Activated B cell treated with CpG ODN at 0.5 μM for 24 hours (primary cell): ENCODE data around the gene FAM83D. TPM values are rescaled to one million over a fixed set of nuclear protein-coding genes. Genes with fewer than 3 reads are reported as not detected.

ENCODE experiments used
- ATAC-seq: fragments of 200-7000 bp; cut with Tn5 transposase; one replicate; pipeline ENCODE4 v1.10.0; 2021; ENCODE audit warnings: low read depth, mild to moderate bottlenecking, moderate library complexity
- CTCF ChIA-PET: fragments of 350-600 bp; sonication (Branson Sonifier 250); formaldehyde crosslinking; loops from one replicate; lab custom pipeline; 2021; ENCODE audit warnings: antibody characterized with exemption; lab: Charles Lee
- POLR2A ChIA-PET: fragments of 350-600 bp; sonication (Branson Sonifier 250); formaldehyde crosslinking; loops from one replicate; lab custom pipeline; 2021; ENCODE audit warnings: antibody characterized with exemption; lab: Charles Lee
- DNase-seq: peaks from one replicate; pipeline ENCODE4 v3.0.0; 2022
- H3K27ac Mint-ChIP-seq: one replicate; pipeline ENCODE4 v1.8.0; 2020; ENCODE audit warnings: mixed read lengths
- H3K27me3 Mint-ChIP-seq: one replicate; pipeline ENCODE4 v1.8.0; 2021; ENCODE audit warnings: mixed read lengths
- H3K36me3 Mint-ChIP-seq: one replicate; pipeline ENCODE4 v1.8.0; 2021; ENCODE audit warnings: low read depth, mixed read lengths
- H3K4me1 Mint-ChIP-seq: one replicate; pipeline ENCODE4 v1.8.0; 2021; ENCODE audit warnings: mixed read lengths
- H3K4me3 Mint-ChIP-seq: one replicate; pipeline ENCODE4 v1.8.0; 2020; ENCODE audit warnings: mild to moderate bottlenecking, mixed read lengths
- H3K9me3 Mint-ChIP-seq: one replicate; pipeline ENCODE4 v1.8.0; 2020; ENCODE audit warnings: mixed read lengths
- CTCF ChIP-seq: fragments of 200-600 bp; IDR thresholded peaks from one replicate; pipeline ENCODE4 v1.8.0; 2022; ENCODE audit warnings: antibody characterized with exemption, mild to moderate bottlenecking
- intact Hi-C: fragments of 100-400 bp; cut with micrococcal nuclease; formaldehyde crosslinking; loops from one replicate; pipeline ENCODE4 v1.15.1; 2024
- total RNA-seq: library from RNA; stranded (reverse); gene quantifications from 2 replicates; pipeline ENCODE4 v1.2.3, GENCODE V29; 2022

The FAM83D gene
- total RNA-seq, 1 donor from 2014 or later, result 1.2 TPM

GRCh38 chr20:38965264-38965663, 39.0 kb downstream of the FAM83D start:
- ChIA-PET POLR2A (no interaction called here), CTCF (no interaction called here)
- no peak for DNase-seq
- Mint-ChIP-seq H3K36me3 (peaks cover 32% of the 10 kb centered on the region), H3K4me3 (no peak overlapping the region), H3K27me3 (no peaks in the 10 kb centered on the region), H3K27ac (no peak overlapping the region), H3K4me1 (peaks cover 19% of the 10 kb centered on the region), H3K9me3 (no peaks in the 10 kb centered on the region)
- intact Hi-C loops, result loop anchor here (10.0 kb wide), 1 partner anchor 520 kb away; no protein-coding TSS in a partner anchor
- no peak for TF ChIP-seq CTCF
- ATAC-seq, result no peak

GRCh38 chr20:38968090-38968489, 41.9 kb downstream of the FAM83D start:
- ATAC-seq, result no peak
- ChIA-PET CTCF (no interaction called here), POLR2A (no interaction called here)
- Mint-ChIP-seq H3K27ac (no peak overlapping the region), H3K9me3 (no peaks in the 10 kb centered on the region), H3K4me1 (peaks cover 3% of the 10 kb centered on the region), H3K4me3 (no peak overlapping the region), H3K36me3 (peaks cover 51% of the 10 kb centered on the region), H3K27me3 (no peaks in the 10 kb centered on the region)
- DNase-seq, result no peak
- no peak for TF ChIP-seq CTCF
- intact Hi-C loops, result loop anchor here (10.0 kb wide), 1 partner anchor 523 kb away; no protein-coding TSS in a partner anchor

- Mint-ChIP-seq H3K27ac (no peak overlapping the region), H3K9me3 (no peaks in the 10 kb centered on the region), H3K36me3 (peaks cover 65% of the 10 kb centered on the region), H3K4me3 (no peak overlapping the region), H3K4me1 (no peaks in the 10 kb centered on the region), H3K27me3 (no peaks in the 10 kb centered on the region)
- ATAC-seq, result no peak
- DNase-seq, result no peak
- CTCF ChIA-PET, result no interaction called here
- POLR2A ChIA-PET, result no interaction called here
- no peak for TF ChIP-seq CTCF
- intact Hi-C loops, result loop anchor here (10.0 kb wide), 1 partner anchor 525 kb away; no protein-coding TSS in a partner anchor
These were observed 43.5 kb downstream of the FAM83D start for GRCh38 chr20:38969708-38970107.

- Mint-ChIP-seq H3K4me1 (no peaks in the 10 kb centered on the region), H3K36me3 (peaks cover 65% of the 10 kb centered on the region), H3K4me3 (no peak overlapping the region), H3K27ac (no peak overlapping the region), H3K27me3 (no peaks in the 10 kb centered on the region), H3K9me3 (no peaks in the 10 kb centered on the region)
- CTCF ChIA-PET, result no interaction called here
- no peak for DNase-seq
- POLR2A ChIA-PET, result no interaction called here
- intact Hi-C loops, result no loop called here
- TF ChIP-seq CTCF, result no peak
- ATAC-seq, result no peak
These were observed 44.1 kb downstream of the FAM83D start for GRCh38 chr20:38970302-38970701.

- ATAC-seq (no peak), DNase-seq (no peak)
- Mint-ChIP-seq H3K9me3 (no peaks in the 10 kb centered on the region), H3K27ac (no peak overlapping the region), H3K4me1 (no peaks in the 10 kb centered on the region), H3K36me3 (peaks cover 57% of the 10 kb centered on the region), H3K4me3 (no peak overlapping the region), H3K27me3 (no peaks in the 10 kb centered on the region)
- intact Hi-C loops, result no loop called here
- TF ChIP-seq CTCF, result no peak
- CTCF ChIA-PET, result no interaction called here
- POLR2A ChIA-PET, result interaction anchor here (0.5 to 1.2 kb wide), 2 partner anchors 11 to 36 kb away, joined by 3 to 4 read pairs; partner anchors contain the start of gene DHX35
These were observed 46.9 kb downstream of the FAM83D start for GRCh38 chr20:38973107-38973506.
